ENCODE results near the gene PIK3AP1.

GRCh38 chr10:96670786-96671185 lies 49.5 kb downstream of the PIK3AP1 start:
- no peak for TF ChIP-seq POLR2A (IDR thresholded peaks at IDR 0.05; ENCODE audit: low read length)
- TF ChIP-seq KDM1A (IDR thresholded peaks at IDR 0.05; ENCODE audit: low read depth): no peak
- no peak for TF ChIP-seq CTCF (IDR thresholded peaks at IDR 0.05)
- TF ChIP-seq, protein P1, sequence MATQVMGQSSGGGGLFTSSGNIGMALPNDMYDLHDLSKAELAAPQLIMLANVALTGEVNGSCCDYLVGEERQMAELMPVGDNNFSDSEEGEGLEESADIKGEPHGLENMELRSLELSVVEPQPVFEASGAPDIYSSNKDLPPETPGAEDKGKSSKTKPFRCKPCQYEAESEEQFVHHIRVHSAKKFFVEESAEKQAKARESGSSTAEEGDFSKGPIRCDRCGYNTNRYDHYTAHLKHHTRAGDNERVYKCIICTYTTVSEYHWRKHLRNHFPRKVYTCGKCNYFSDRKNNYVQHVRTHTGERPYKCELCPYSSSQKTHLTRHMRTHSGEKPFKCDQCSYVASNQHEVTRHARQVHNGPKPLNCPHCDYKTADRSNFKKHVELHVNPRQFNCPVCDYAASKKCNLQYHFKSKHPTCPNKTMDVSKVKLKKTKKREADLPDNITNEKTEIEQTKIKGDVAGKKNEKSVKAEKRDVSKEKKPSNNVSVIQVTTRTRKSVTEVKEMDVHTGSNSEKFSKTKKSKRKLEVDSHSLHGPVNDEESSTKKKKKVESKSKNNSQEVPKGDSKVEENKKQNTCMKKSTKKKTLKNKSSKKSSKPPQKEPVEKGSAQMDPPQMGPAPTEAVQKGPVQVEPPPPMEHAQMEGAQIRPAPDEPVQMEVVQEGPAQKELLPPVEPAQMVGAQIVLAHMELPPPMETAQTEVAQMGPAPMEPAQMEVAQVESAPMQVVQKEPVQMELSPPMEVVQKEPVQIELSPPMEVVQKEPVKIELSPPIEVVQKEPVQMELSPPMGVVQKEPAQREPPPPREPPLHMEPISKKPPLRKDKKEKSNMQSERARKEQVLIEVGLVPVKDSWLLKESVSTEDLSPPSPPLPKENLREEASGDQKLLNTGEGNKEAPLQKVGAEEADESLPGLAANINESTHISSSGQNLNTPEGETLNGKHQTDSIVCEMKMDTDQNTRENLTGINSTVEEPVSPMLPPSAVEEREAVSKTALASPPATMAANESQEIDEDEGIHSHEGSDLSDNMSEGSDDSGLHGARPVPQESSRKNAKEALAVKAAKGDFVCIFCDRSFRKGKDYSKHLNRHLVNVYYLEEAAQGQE (IDR thresholded peaks at IDR 0.05): no peak
- no peak for TF ChIP-seq MAZ (IDR thresholded peaks at IDR 0.05; ENCODE audit: borderline replicate concordance, low read depth, low read length)
- TF ChIP-seq CBX2 (IDR thresholded peaks at IDR 0.05; ENCODE audit: borderline replicate concordance, low read depth): no peak
- no peak for TF ChIP-seq KDM5A (IDR thresholded peaks at IDR 0.05)
